GM19438 (cell line): ENCODE results near the gene KREMEN1.
A peak's percentile ranks its signal among the peaks of the same experiment; 100 is the strongest.

ENCODE experiments used
- ATAC-seq: cut with Tn5 transposase; IDR thresholded peaks from one replicate; pipeline ENCODE4 v1.9.1; 2021; ENCODE audit warnings: low read depth; ENCODE audit not compliant: unreplicated experiment

The KREMEN1 gene

GRCh38 chr22:29147331-29147899, 74.6 kb downstream of the KREMEN1 start:
- ATAC-seq, result no peak

GRCh38 chr22:29148036-29148435, 75.2 kb downstream of the KREMEN1 start:
- ATAC-seq, result no peak

- no peak for ATAC-seq
Measured at GRCh38 chr22:29148826-29149225, 76.0 kb downstream of the KREMEN1 start.

GRCh38 chr22:29149841-29150555, 77.2 kb downstream of the KREMEN1 start:
- ATAC-seq, result no peak

- ATAC-seq, result no peak
Measured at GRCh38 chr22:29150701-29151100, 77.9 kb downstream of the KREMEN1 start.

GRCh38 chr22:29151316-29151715, 78.5 kb downstream of the KREMEN1 start:
- ATAC-seq, result no peak

- no peak for ATAC-seq
Measured at GRCh38 chr22:29152045-29152953, 79.5 kb downstream of the KREMEN1 start.

- no peak for ATAC-seq
Measured at GRCh38 chr22:29152954-29153719, 80.3 kb downstream of the KREMEN1 start.

GRCh38 chr22:29154364-29155048, 81.7 kb downstream of the KREMEN1 start:
- ATAC-seq, result no peak

- ATAC-seq, result no peak
Measured at GRCh38 chr22:29155966-29156365, 83.1 kb downstream of the KREMEN1 start.

- ATAC-seq, result peak; percentile 62
Measured at GRCh38 chr22:29156507-29156906, 83.7 kb downstream of the KREMEN1 start.

GRCh38 chr22:29157759-29158535, 85.1 kb downstream of the KREMEN1 start:
- no peak for ATAC-seq

- no peak for ATAC-seq
Measured at GRCh38 chr22:29158546-29158945, 85.7 kb downstream of the KREMEN1 start.

- no peak for ATAC-seq
Measured at GRCh38 chr22:29163808-29164207, 91.0 kb downstream of the KREMEN1 start.

- ATAC-seq, result no peak
Measured at GRCh38 chr22:29165321-29166060, 92.7 kb downstream of the KREMEN1 start.

GRCh38 chr22:29166180-29166579, 93.3 kb downstream of the KREMEN1 start:
- no peak for ATAC-seq

- peak; percentile 93 for ATAC-seq
Measured at GRCh38 chr22:29167032-29167911, 94.4 kb downstream of the KREMEN1 start.

- no peak for ATAC-seq
Measured at GRCh38 chr22:29171721-29172120, 98.9 kb downstream of the KREMEN1 start.
